ENCODE results near the gene NKRF. TPM values are rescaled to one million over a fixed set of nuclear protein-coding genes. Genes with fewer than 3 reads are reported as not detected.

The NKRF gene
- 5.2 and 6.2 TPM in 2 replicates for total RNA-seq (ENCODE audit: low replicate concordance)

GRCh38 chrX:119606280-119607017 is at the start of gene NKRF:
TSS of gene NKRF (minus strand) at chrX:119606424.
- H3K4me3 ChIP-seq (ENCODE audit: low read depth, low read length) = peak within 1 kb of the TSS; percentile 89
- DNase-seq (ENCODE audit: low read depth) = peak; percentile 94
- TF ChIP-seq CTCF (IDR thresholded peaks at IDR 0.05; ENCODE audit: insufficient read depth, low read length) = no peak

GRCh38 chrX:119655125-119655524 is 48.9 kb upstream of the NKRF start:
- peak; percentile 70 for DNase-seq (ENCODE audit: low read depth)
- no peak overlapping the region for H3K4me3 ChIP-seq (ENCODE audit: low read depth, low read length)
- TF ChIP-seq CTCF (IDR thresholded peaks at IDR 0.05; ENCODE audit: insufficient read depth, low read length) = no peak

DNA sequence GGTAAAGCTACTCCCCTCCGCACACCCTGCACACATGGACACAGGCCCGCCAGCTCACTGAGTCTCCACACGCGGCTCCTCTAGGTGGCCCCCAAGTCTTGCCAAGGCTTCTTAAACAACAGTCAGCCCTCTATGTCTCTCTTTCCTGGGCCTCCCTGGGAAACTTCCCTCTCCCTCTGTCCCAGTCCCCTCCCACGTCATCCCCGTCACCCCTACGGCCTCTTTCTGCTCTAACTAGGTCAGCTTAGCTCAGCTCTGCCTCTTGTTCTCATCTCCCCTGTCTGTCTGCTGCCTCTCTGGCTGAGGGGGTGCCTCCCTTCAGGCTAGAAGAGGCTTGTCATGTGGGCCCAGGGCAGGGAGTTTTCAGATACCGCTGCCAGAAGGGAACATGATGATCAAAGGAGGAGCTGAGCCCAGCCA is 47.9 kb upstream of the NKRF start:
- H3K4me3 ChIP-seq (ENCODE audit: low read depth, low read length) = no peak overlapping the region
- TF ChIP-seq CTCF (IDR thresholded peaks at IDR 0.05; ENCODE audit: insufficient read depth, low read length) = no peak
- DNase-seq (ENCODE audit: low read depth) = peak; percentile 32

GRCh38 chrX:119648421-119648775 is 42.2 kb upstream of the NKRF start:
- no peak for TF ChIP-seq CTCF (IDR thresholded peaks at IDR 0.05; ENCODE audit: insufficient read depth, low read length)
- DNase-seq (ENCODE audit: low read depth) = no peak
- H3K4me3 ChIP-seq (ENCODE audit: low read depth, low read length) = no peak overlapping the region

GRCh38 chrX:119647552-119648420 is 41.6 kb upstream of the NKRF start:
- TF ChIP-seq CTCF (IDR thresholded peaks at IDR 0.05; ENCODE audit: insufficient read depth, low read length) = no peak
- no peak overlapping the region for H3K4me3 ChIP-seq (ENCODE audit: low read depth, low read length)
- no peak for DNase-seq (ENCODE audit: low read depth)

DNA sequence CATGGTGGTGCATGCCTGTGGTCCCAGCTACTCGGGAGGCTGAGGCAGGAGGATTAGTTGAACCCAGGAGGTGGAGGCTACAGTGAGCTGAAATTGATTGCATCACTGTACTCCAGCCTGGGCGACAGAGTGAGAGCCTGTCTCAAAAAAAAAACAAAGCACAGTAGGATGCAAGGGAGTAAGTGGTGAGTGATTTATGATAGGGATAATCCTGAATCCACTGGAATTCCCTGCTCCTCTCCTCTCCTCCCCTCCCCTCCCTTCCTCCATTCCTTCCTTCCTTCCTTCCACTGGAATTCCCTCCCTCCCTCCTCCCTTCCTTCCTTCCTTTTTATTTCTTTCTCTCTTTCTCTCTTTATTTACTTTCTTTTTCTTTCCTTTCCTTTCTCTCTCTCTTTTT is 40.9 kb upstream of the NKRF start:
- DNase-seq (ENCODE audit: low read depth) = no peak

More for the DNA sequence above, 40.9 kb upstream of the NKRF start:
- no peak for TF ChIP-seq CTCF (IDR thresholded peaks at IDR 0.05; ENCODE audit: insufficient read depth, low read length)
- H3K4me3 ChIP-seq (ENCODE audit: low read depth, low read length) = no peak overlapping the region
